ENCODE measurements around the gene RBMS2. TPM values are rescaled to one million over a fixed set of nuclear protein-coding genes. Genes with fewer than 3 reads are reported as not detected.
A peak's percentile ranks its signal among the peaks of the same experiment; 100 is the strongest.

The RBMS2 gene
- polyA plus RNA-seq, 6 donors from 2014 or later = 0.03 to 6.0 (median 0.54) TPM

GRCh38 chr12:56599797-56600196 is 78.2 kb downstream of the RBMS2 start:
- H3K36me3 Mint-ChIP-seq = peaks cover 24 to 50% of the 10 kb centered on the region in 2 donors
- H3K9me3 Mint-ChIP-seq = no peaks in the 10 kb centered on the region
- H3K4me3 Mint-ChIP-seq = no peak overlapping the region
- DNase-seq = no peak
- ATAC-seq (ENCODE audit: low read depth in 2 of 2) = no peak
- H3K27me3 Mint-ChIP-seq = no peaks in the 10 kb centered on the region
- H3K27ac Mint-ChIP-seq = peak overlapping the region in 1 of 6 donors; percentile 70
- peaks cover 1 to 4% (median 4%) of the 10 kb centered on the region in 3 donors for H3K4me1 Mint-ChIP-seq

DNA sequence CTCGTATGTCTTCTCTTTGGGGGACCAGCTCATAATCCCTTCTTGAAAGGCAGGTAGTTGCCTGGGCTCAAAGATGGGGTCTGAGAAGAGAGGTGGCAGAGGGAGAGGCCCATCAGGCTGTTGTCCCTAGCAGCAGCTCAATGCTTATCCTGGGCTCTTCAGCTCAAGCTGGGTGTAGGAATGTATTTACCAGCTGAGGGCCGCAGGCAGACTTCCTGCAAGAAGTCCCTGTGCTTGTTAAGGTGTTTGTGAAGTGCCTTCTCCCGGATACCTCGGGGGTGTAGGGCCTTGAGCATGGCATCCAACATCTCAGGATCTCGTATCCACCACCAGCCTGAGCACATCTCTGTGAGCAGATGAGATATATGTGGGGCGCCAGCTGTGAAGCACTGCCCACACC is 79.1 kb downstream of the RBMS2 start:
- H3K4me1 Mint-ChIP-seq = peaks cover 1 to 4% (median 3%) of the 10 kb centered on the region in 3 donors
- H3K4me3 Mint-ChIP-seq = no peak overlapping the region
- ATAC-seq (ENCODE audit: low read depth in 2 of 2) (no peak), DNase-seq (no peak)
- peak overlapping the region in 2 of 6 donors; percentile 37 to 70 for H3K27ac Mint-ChIP-seq
- H3K36me3 Mint-ChIP-seq = peaks cover 26 to 57% of the 10 kb centered on the region in 2 donors
- no peaks in the 10 kb centered on the region for H3K9me3 Mint-ChIP-seq
- H3K27me3 Mint-ChIP-seq = no peaks in the 10 kb centered on the region

- no peaks in the 10 kb centered on the region for H3K27me3 Mint-ChIP-seq
- no peaks in the 10 kb centered on the region for H3K9me3 Mint-ChIP-seq
- peaks cover 34 to 64% of the 10 kb centered on the region in 2 donors for H3K36me3 Mint-ChIP-seq
- peaks cover 0 to 4% (median 3%) of the 10 kb centered on the region in 3 donors for H3K4me1 Mint-ChIP-seq
- peak; percentile 14 for DNase-seq
- peak overlapping the region in 2 of 6 donors; percentile 41 to 81 for H3K27ac Mint-ChIP-seq
- ATAC-seq (ENCODE audit: low read depth in 2 of 2) = peak; percentile 64 to 72
- H3K4me3 Mint-ChIP-seq = peak overlapping the region in 1 of 8 donors; percentile 15
Observed at GRCh38 chr12:56601503-56601902, 79.9 kb downstream of the RBMS2 start.

- Mint-ChIP-seq H3K27ac (no peak overlapping the region), H3K27me3 (no peaks in the 10 kb centered on the region), H3K9me3 (no peaks in the 10 kb centered on the region), H3K4me3 (no peak overlapping the region), H3K4me1 (no peaks in the 10 kb centered on the region), H3K36me3 (peaks cover 38 to 61% of the 10 kb centered on the region in 2 donors)
- no peak for DNase-seq
- no peak for ATAC-seq (ENCODE audit: low read depth in 2 of 2)
Observed at GRCh38 chr12:56602239-56602638, 80.6 kb downstream of the RBMS2 start.

DNA sequence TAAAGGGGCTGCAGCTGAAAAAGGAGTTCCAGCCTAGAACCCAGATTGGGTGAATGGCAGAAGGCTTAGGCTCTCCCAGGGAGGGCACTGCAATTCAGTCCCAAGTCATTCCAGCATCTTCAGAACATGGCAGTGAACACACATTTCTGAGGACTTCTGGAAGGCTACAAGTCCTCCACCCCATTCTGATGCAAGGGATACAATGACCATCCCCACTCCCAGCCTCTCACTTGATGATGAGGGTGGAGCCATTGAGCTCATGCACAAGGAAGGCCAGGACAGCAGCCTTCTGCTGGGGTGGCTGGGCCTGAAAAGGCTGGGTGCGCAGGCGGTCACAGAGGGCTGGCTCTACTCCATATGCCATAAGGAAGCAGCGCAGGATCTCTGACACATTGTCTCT is 82.7 kb downstream of the RBMS2 start:
- peak overlapping the region in 2 of 6 donors; percentile 20 to 88 for H3K27ac Mint-ChIP-seq
- ATAC-seq (ENCODE audit: low read depth in 2 of 2) (no peak), DNase-seq (no peak)
- no peak overlapping the region for H3K4me3 Mint-ChIP-seq
- H3K9me3 Mint-ChIP-seq = no peaks in the 10 kb centered on the region
- no peaks in the 10 kb centered on the region for H3K4me1 Mint-ChIP-seq
- no peaks in the 10 kb centered on the region for H3K27me3 Mint-ChIP-seq
- H3K36me3 Mint-ChIP-seq = peaks cover 38 to 50% of the 10 kb centered on the region in 2 donors

DNA sequence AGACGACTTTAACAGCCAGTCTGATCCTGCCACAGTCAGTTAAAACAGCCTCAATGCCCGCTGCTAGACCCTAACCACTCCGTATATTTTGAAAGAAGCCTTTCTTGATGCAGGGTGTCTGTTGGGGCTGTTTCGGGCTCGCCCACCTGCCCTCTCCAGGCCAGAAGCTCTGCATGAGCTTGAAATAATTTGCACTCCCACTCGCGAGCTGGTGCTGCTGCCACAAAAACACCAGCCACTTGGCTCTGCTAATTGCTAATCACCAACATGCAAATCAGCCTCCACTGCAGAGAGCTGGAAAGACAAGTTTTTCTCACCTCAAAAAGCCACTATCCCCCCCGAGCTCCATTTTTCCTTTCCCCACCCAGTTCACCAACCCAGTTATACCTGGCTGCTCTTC is 93.0 kb downstream of the RBMS2 start:
- Mint-ChIP-seq H3K9me3 (no peaks in the 10 kb centered on the region), H3K36me3 (peaks cover 46 to 61% of the 10 kb centered on the region in 2 donors), H3K27me3 (no peaks in the 10 kb centered on the region), H3K4me1 (peaks cover 17 to 22% (median 18%) of the 10 kb centered on the region in 3 donors), H3K4me3 (no peak overlapping the region), H3K27ac (peak overlapping the region in 1 of 6 donors; percentile 80)
- ATAC-seq (ENCODE audit: low read depth in 2 of 2) (no peak), DNase-seq (no peak)

GRCh38 chr12:56616244-56616643 is 94.6 kb downstream of the RBMS2 start:
- ATAC-seq (ENCODE audit: low read depth in 2 of 2) (no peak), DNase-seq (no peak)
- H3K9me3 Mint-ChIP-seq = no peaks in the 10 kb centered on the region
- peaks cover 18 to 38% (median 27%) of the 10 kb centered on the region in 3 donors for H3K4me1 Mint-ChIP-seq
- no peak overlapping the region for H3K4me3 Mint-ChIP-seq
- H3K36me3 Mint-ChIP-seq = peaks cover 36 to 48% of the 10 kb centered on the region in 2 donors
- no peaks in the 10 kb centered on the region for H3K27me3 Mint-ChIP-seq
- H3K27ac Mint-ChIP-seq = peak overlapping the region in 2 of 6 donors; percentile 51 to 61

DNA sequence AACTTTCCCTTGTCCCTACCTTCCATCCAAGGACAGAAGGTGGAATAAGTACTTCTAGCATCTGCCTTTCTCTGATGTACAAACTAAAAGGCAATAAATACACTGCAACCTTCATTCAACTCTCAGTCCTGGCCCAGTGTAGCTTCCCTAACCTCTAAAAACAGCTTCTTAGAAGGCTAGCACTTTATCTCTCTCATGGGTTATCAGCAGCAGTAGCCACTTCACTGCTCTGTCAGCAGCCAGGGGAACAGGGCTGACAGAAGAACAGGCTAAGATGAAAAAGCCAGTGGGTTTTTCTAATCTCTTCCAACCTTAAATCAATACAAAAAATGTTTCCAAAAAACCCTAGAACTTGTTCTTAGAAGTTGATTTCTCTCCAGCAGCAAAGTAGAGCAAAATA is 95.3 kb downstream of the RBMS2 start:
- Mint-ChIP-seq H3K9me3 (no peaks in the 10 kb centered on the region), H3K36me3 (peaks cover 30 to 41% of the 10 kb centered on the region in 2 donors), H3K27ac (peak overlapping the region in 4 of 6 donors; percentile 21 to 91 (median 66)), H3K27me3 (no peaks in the 10 kb centered on the region), H3K4me3 (no peak overlapping the region), H3K4me1 (peaks cover 16 to 39% (median 32%) of the 10 kb centered on the region in 3 donors)
- ATAC-seq (ENCODE audit: low read depth in 2 of 2) (no peak), DNase-seq (no peak)

GRCh38 chr12:56622535-56622934 is 100.9 kb downstream of the RBMS2 start:
- Mint-ChIP-seq H3K9me3 (no peaks in the 10 kb centered on the region), H3K27ac (peak overlapping the region in 3 of 6 donors; percentile 26 to 86 (median 47)), H3K4me3 (no peak overlapping the region), H3K36me3 (peaks cover 0 to 9% of the 10 kb centered on the region in 2 donors), H3K4me1 (peaks cover 35 to 73% (median 52%) of the 10 kb centered on the region in 3 donors), H3K27me3 (no peaks in the 10 kb centered on the region)
- no peak for DNase-seq
- no peak for ATAC-seq (ENCODE audit: low read depth in 2 of 2)

DNA sequence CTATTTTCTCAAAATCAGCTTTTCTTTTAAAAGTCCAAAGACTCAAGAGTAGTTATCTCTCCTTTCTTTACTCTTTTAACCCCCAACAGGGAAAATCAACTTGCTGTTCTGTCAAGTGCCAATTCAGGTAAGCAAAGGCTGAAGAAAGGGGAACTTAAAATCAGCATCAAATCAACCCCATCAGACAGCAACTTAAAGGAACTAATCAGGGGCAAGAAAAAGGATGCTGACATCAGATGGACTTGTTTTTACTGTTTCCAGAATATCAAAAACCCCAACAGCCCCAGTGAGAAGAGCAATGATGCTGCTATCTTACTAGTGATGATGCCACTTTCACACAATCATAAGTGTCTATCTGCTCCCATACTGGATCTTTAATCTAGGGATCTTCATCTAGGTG is 105.1 kb downstream of the RBMS2 start:
- peak overlapping the region in 6 of 8 donors; percentile 12 to 99 (median 65) for H3K4me3 Mint-ChIP-seq
- H3K4me1 Mint-ChIP-seq = peaks cover 43 to 69% (median 60%) of the 10 kb centered on the region in 3 donors
- H3K27ac Mint-ChIP-seq = peak overlapping the region; percentile 83 to 95 (median 89)
- H3K9me3 Mint-ChIP-seq = no peaks in the 10 kb centered on the region
- no peaks in the 10 kb centered on the region for H3K27me3 Mint-ChIP-seq
- peaks cover 0 to 4% of the 10 kb centered on the region in 2 donors for H3K36me3 Mint-ChIP-seq
- DNase-seq (peak; percentile 55), ATAC-seq (ENCODE audit: low read depth in 2 of 2) (peak; percentile 45 to 46)

DNA sequence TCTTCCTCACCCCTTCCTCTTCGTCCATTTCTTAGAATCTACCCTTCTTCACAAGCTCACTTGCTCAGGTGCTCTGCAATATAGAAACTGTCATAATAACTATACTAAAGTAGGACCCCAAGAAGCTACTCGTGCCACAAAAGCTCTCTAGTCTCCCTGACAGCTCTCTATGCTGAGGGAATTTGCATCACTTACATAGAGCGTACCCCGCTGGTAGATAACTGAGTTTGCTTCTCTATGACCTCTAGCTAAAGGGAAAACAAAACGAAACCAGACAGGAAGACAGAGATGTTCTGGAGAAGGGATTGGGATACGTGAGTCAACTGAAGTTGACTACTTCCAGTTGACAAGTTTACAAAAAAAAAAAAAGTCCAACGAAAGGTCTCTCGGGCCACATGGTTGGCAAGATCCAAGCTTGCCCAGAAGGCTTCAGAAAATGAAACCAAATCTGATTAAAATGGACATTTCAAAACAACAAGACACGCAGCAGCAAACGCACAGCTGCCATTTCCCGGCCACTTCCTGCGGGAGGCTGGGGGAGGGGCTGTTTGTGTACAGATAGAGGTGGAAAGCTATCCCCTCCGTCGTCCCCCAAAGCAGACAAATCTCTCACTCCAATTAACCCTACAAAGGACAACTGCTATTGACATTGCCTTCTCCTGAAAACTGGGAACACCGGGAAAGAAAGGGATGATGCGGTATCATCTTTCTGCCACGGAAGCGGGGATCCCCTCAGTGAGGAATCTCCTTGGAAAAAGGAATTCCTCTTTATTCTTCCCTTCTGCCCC is 107.2 kb downstream of the RBMS2 start:
- Mint-ChIP-seq H3K9me3 (no peaks in the 10 kb centered on the region), H3K27ac (peak overlapping the region; percentile 86 to 98 (median 96)), H3K4me1 (peaks cover 52 to 75% (median 64%) of the 10 kb centered on the region in 3 donors), H3K27me3 (no peaks in the 10 kb centered on the region), H3K36me3 (peaks cover 0 to 4% of the 10 kb centered on the region in 2 donors), H3K4me3 (peak overlapping the region; percentile 86 to 99 (median 94))
- ATAC-seq (ENCODE audit: low read depth in 2 of 2) (peak; percentile 34 to 37), DNase-seq (peak; percentile 72)

GRCh38 chr12:56629459-56630179 is 108.0 kb downstream of the RBMS2 start:
- H3K27ac Mint-ChIP-seq = peak overlapping the region; percentile 86 to 98 (median 96)
- no peaks in the 10 kb centered on the region for H3K27me3 Mint-ChIP-seq
- no peaks in the 10 kb centered on the region for H3K9me3 Mint-ChIP-seq
- peaks cover 0 to 4% of the 10 kb centered on the region in 2 donors for H3K36me3 Mint-ChIP-seq
- ATAC-seq (ENCODE audit: low read depth in 2 of 2) (peak; percentile 19 to 21), DNase-seq (peak; percentile 26)
- peak overlapping the region; percentile 86 to 99 (median 94) for H3K4me3 Mint-ChIP-seq
- H3K4me1 Mint-ChIP-seq = peaks cover 52 to 75% (median 64%) of the 10 kb centered on the region in 3 donors

- Mint-ChIP-seq H3K4me1 (peaks cover 56 to 78% (median 70%) of the 10 kb centered on the region in 3 donors), H3K9me3 (no peaks in the 10 kb centered on the region), H3K36me3 (peaks cover 0 to 4% of the 10 kb centered on the region in 2 donors), H3K27ac (peak within 1 kb of the TSS; percentile 86 to 98 (median 96)), H3K27me3 (no peaks in the 10 kb centered on the region), H3K4me3 (peak within 1 kb of the TSS; percentile 86 to 99 (median 94))
- ATAC-seq (ENCODE audit: low read depth in 2 of 2) (peak; percentile 64 to 72), DNase-seq (peak; percentile 82)
Observed at GRCh38 chr12:56630180-56630632, 108.6 kb downstream of the RBMS2 start, which contains the start of gene BAZ2A. TSS of gene BAZ2A (minus strand) at chr12:56630326. CDS start at chr12:56617530, 12,796 bp downstream.

Data from naive B cell (primary cell).